SK-N-SH treated with all-trans-retinoic acid at 6 μM for 48 hours (cell line): Measurements from ENCODE around the gene IRX1.

Experiments used
- ESRRG ChIP-seq: fragments of 250-450 bp; sonication (Bioruptor Pico); IDR thresholded peaks from 2 replicates; pipeline ENCODE4 v1.6.1; 2021; ENCODE audit warnings: mild to moderate bottlenecking
- GLIS3 ChIP-seq: fragments of 250-450 bp; sonication (Bioruptor Pico); IDR thresholded peaks from 2 replicates; pipeline ENCODE4 v1.5.0; 2020; ENCODE audit warnings: mild to moderate bottlenecking, moderate library complexity
- RARB ChIP-seq: fragments of 250-450 bp; sonication (Bioruptor Pico); IDR thresholded peaks from 2 replicates; pipeline ENCODE4 v1.8.0; 2021; ENCODE audit warnings: mild to moderate bottlenecking, moderate library complexity
- ZNF565 ChIP-seq: fragments of 450-650 bp; formaldehyde crosslinking; conservative IDR thresholded peaks from 2 replicates; pipeline ENCODE4 v1.5.0; 2020; ENCODE audit warnings: low read depth, mild to moderate bottlenecking, moderate library complexity
- ZNF70 ChIP-seq: fragments of 450-650 bp; formaldehyde crosslinking; IDR thresholded peaks from 2 replicates; pipeline ENCODE4 v1.5.0; 2020; ENCODE audit warnings: mild to moderate bottlenecking, moderate library complexity
- TF ChIP-seq, protein P1 (sequence below): fragments of 250-450 bp; sonication (Bioruptor Pico); IDR thresholded peaks from 2 replicates; pipeline ENCODE4 v1.8.0; 2020; ENCODE audit warnings: mild to moderate bottlenecking, moderate library complexity, borderline replicate concordance

DNA sequence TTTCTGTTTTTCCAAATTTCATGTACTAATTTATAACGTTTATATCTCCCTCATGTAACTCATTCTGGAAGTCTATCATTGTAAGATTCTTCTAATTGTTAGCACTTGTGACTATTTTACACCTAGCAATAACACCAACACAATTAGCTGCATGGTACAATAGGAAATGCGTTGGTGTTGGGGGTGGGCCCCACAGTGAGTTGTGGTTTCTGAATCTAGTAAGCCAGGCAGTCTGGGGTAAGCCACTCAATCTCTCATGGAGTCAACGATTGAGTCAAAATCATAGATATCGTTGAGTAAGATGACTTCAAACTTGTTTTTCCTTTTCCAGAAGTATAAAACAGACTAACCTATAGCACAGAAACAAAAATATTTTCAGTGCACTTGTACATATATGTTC, 30.0 kb downstream of the IRX1 start:
- TF ChIP-seq RARB (CRISPR knock-in tag): no peak
- no peak for TF ChIP-seq ZNF70 (CRISPR knock-in tag)
- no peak for TF ChIP-seq ESRRG
- no peak for TF ChIP-seq GLIS3 (CRISPR knock-in tag)
- TF ChIP-seq, protein P1, sequence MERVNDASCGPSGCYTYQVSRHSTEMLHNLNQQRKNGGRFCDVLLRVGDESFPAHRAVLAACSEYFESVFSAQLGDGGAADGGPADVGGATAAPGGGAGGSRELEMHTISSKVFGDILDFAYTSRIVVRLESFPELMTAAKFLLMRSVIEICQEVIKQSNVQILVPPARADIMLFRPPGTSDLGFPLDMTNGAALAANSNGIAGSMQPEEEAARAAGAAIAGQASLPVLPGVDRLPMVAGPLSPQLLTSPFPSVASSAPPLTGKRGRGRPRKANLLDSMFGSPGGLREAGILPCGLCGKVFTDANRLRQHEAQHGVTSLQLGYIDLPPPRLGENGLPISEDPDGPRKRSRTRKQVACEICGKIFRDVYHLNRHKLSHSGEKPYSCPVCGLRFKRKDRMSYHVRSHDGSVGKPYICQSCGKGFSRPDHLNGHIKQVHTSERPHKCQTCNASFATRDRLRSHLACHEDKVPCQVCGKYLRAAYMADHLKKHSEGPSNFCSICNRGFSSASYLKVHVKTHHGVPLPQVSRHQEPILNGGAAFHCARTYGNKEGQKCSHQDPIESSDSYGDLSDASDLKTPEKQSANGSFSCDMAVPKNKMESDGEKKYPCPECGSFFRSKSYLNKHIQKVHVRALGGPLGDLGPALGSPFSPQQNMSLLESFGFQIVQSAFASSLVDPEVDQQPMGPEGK (CRISPR knock-in tag): no peak
- TF ChIP-seq ZNF565 (CRISPR knock-in tag): no peak
